Fibroblast of lung (primary cell): Measurements from ENCODE around the gene CALHM1. TPM values are rescaled to one million over a fixed set of nuclear protein-coding genes. Genes with fewer than 3 reads are reported as not detected.

ENCODE experiments used
- DNase-seq, 2 donors: peaks; one replicate each; pipeline versions ENCODE4 v3.0.0 to v3.0.0-alpha.2; 2010; ENCODE audit warnings: low read depth in 2 of 2
- H2AFZ ChIP-seq: 2 replicates; pipeline ENCODE4 v1.5.1; 2012; ENCODE audit warnings: low read length, control low read depth, inconsistent platforms
- H3K27ac ChIP-seq: 2 replicates; pipeline ENCODE4 v1.5.1; 2011; ENCODE audit warnings: low read length, control low read depth; ENCODE audit not compliant: insufficient read depth
- H3K27me3 ChIP-seq: 2 replicates; pipeline ENCODE4 v1.5.1; 2011; ENCODE audit warnings: mild to moderate bottlenecking, low read length; ENCODE audit not compliant: control insufficient read depth, insufficient read depth
- H3K36me3 ChIP-seq: 2 replicates; pipeline ENCODE4 v1.5.1; 2011; ENCODE audit warnings: low read length; ENCODE audit not compliant: control insufficient read depth, insufficient read depth
- H3K4me1 ChIP-seq: 2 replicates; pipeline ENCODE4 v1.5.1; 2011; ENCODE audit warnings: low read length; ENCODE audit not compliant: control insufficient read depth, insufficient read depth; ENCODE audit errors: extremely low read depth
- H3K4me2 ChIP-seq: 2 replicates; pipeline ENCODE4 v1.5.1; 2011; ENCODE audit warnings: low read length, control low read depth; ENCODE audit not compliant: insufficient read depth; ENCODE audit errors: extremely low read depth
- H3K4me3 ChIP-seq, 4 experiments: fragments of 200-600 bp in 1 of 4; sonication (generic) in 1 of 4; replicated peaks in 1 of 4; 2 replicates each; pipeline ENCODE4 v1.5.1; 2011 to 2016; ENCODE audit warnings: low read length in 4 of 4, low read depth in 3 of 4, mild to moderate bottlenecking in 3 of 4, control low read depth in 2 of 4, inconsistent platforms in 1 of 4, mixed read lengths in 1 of 4; ENCODE audit not compliant: insufficient read depth in 1 of 4; ENCODE audit errors: control extremely low read depth in 1 of 4
- H3K79me2 ChIP-seq: 2 replicates; pipeline ENCODE4 v1.5.1; 2012; ENCODE audit warnings: mild to moderate bottlenecking, low read length, inconsistent platforms; ENCODE audit not compliant: control insufficient read depth, insufficient read depth
- H3K9ac ChIP-seq: 2 replicates; pipeline ENCODE4 v1.5.1; 2011; ENCODE audit warnings: mild to moderate bottlenecking, low read length, control low read depth; ENCODE audit not compliant: insufficient read depth
- H3K9me3 ChIP-seq: 2 replicates; pipeline ENCODE4 v1.5.1; 2012; ENCODE audit warnings: low read depth, low read length; ENCODE audit not compliant: control insufficient read depth, insufficient read depth
- H4K20me1 ChIP-seq: 2 replicates; pipeline ENCODE4 v1.5.1; 2011; ENCODE audit warnings: low read length; ENCODE audit not compliant: control insufficient read depth, insufficient read depth; ENCODE audit errors: extremely low read depth
- CTCF ChIP-seq, 2 donors: IDR thresholded peaks in 1 of 2; conservative IDR thresholded peaks in 1 of 2; 1 replicate in 1 of 2; 2 replicates in 1 of 2; pipeline ENCODE4 v1.5.1; 2011 to 2012; ENCODE audit warnings: low read length in 2 of 2, control low read depth in 1 of 2, inconsistent platforms in 1 of 2, low read depth in 1 of 2, mild to moderate bottlenecking in 1 of 2
- EZH2 ChIP-seq: IDR thresholded peaks from 2 replicates; pipeline ENCODE4 v1.5.1; 2012; ENCODE audit warnings: low read length, control low read depth, mild to moderate bottlenecking; ENCODE audit errors: missing control alignments
- polyA plus RNA-seq, 2 donors: library from polyadenylated mRNA; depleted of rRNA in 1 of 2; stranded (reverse) in 1 of 2; unstranded in 1 of 2; fragments of >200 nt; gene quantifications; 2 replicates each; pipeline ENCODE4 v1.2.1, GENCODE V29; 2011 to 2012; ENCODE audit warnings: missing spikeins in 1 of 2
- total RNA-seq: library from RNA; depleted of rRNA; stranded (reverse); fragments of >200 nt; gene quantifications from 2 replicates; pipeline ENCODE4 v1.2.1, GENCODE V29; 2014

The CALHM1 gene
- total and polyA plus RNA-seq, 2 donors (not counting 1 experiment from before 2014, with no cell fraction given), result not detected

GRCh38 chr10:103476046-103476768 lies 17.5 kb upstream of the CALHM1 start:
- Histone ChIP-seq H3K4me3 (no peak overlapping the region), H3K79me2 (no peaks in the 10 kb centered on the region), H3K36me3 (no peaks in the 10 kb centered on the region), H3K9me3 (no peaks in the 10 kb centered on the region), H3K9ac (no peak overlapping the region), H3K27ac (no peak overlapping the region), H3K27me3 (no peaks in the 10 kb centered on the region), H2AFZ (no peak overlapping the region), H3K4me2 (no peak overlapping the region), H4K20me1 (no peaks in the 10 kb centered on the region), H3K4me1 (peaks cover 3% of the 10 kb centered on the region)
- TF ChIP-seq CTCF (conservative IDR thresholded peaks at IDR 0.05 in 1 of 2, IDR thresholded peaks at IDR 0.05 in 1 of 2; ENCODE audit: low read depth in 1 of 2, low read length in 2 of 2) (peak in 1 of 2 donors; percentile 23), EZH2 (no peak)
- peak in 1 of 2 donors; percentile 6 for DNase-seq

GRCh38 chr10:103475437-103475836 lies 16.7 kb upstream of the CALHM1 start:
- Histone ChIP-seq H3K27me3 (no peaks in the 10 kb centered on the region), H4K20me1 (no peaks in the 10 kb centered on the region), H3K9me3 (no peaks in the 10 kb centered on the region), H3K36me3 (no peaks in the 10 kb centered on the region), H3K27ac (no peak overlapping the region), H2AFZ (no peak overlapping the region), H3K4me2 (no peak overlapping the region), H3K4me1 (peaks cover 2% of the 10 kb centered on the region), H3K9ac (no peak overlapping the region), H3K4me3 (no peak overlapping the region), H3K79me2 (no peaks in the 10 kb centered on the region)
- TF ChIP-seq EZH2 (no peak), CTCF (conservative IDR thresholded peaks at IDR 0.05 in 1 of 2, IDR thresholded peaks at IDR 0.05 in 1 of 2; ENCODE audit: low read depth in 1 of 2, low read length in 2 of 2) (no peak)
- DNase-seq, result no peak

- Histone ChIP-seq H3K9ac (no peak overlapping the region), H2AFZ (no peak overlapping the region), H3K4me1 (peaks cover 2% of the 10 kb centered on the region), H3K4me2 (no peak overlapping the region), H3K79me2 (no peaks in the 10 kb centered on the region), H3K27me3 (no peaks in the 10 kb centered on the region), H3K36me3 (no peaks in the 10 kb centered on the region), H3K9me3 (no peaks in the 10 kb centered on the region), H3K27ac (no peak overlapping the region), H4K20me1 (no peaks in the 10 kb centered on the region), H3K4me3 (no peak overlapping the region)
- no peak for DNase-seq
- TF ChIP-seq CTCF (conservative IDR thresholded peaks at IDR 0.05 in 1 of 2, IDR thresholded peaks at IDR 0.05 in 1 of 2; ENCODE audit: low read depth in 1 of 2, low read length in 2 of 2) (no peak), EZH2 (no peak)
Measured at GRCh38 chr10:103474077-103474476, 15.4 kb upstream of the CALHM1 start.
